OCI-LY3 (cell line): ENCODE data around the gene MYO15A.

Source experiments
- EZH2phosphoT487 ChIP-seq: fragments of 200-600 bp; shearing (Covaris generic); IDR thresholded peaks from 2 replicates; pipeline ENCODE4 v1.6.1; 2018; ENCODE audit warnings: antibody characterized with exemption, mixed run types, low read depth
- TF ChIP-seq, protein P1 (sequence below): fragments of 200-600, 300-600 bp; sonication (generic); IDR thresholded peaks from 2 replicates; pipeline ENCODE4 v1.5.1; 2014; ENCODE audit warnings: antibody characterized with exemption, low read length, low read depth

DNA sequence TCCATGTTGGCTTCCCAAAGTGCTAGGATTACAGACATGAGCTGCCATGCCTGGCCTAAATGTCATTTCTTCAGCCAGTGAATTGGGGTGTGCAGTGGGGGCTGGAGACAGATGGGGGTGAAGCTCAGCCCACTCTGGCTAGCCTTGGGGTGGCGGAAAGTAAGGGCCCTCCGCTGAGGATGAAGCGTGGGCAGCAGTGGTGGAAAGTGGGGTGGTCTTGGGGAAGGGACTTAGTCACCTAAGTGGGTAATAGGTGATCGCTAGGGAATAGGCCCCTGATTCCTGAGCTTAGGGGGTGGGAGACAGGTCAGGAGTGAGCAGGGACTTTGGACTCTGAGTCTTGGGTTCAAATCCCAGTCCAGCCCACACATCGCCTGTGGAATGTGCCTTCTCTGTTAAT, 119.1 kb downstream of the MYO15A start:
- TF ChIP-seq, protein P1, sequence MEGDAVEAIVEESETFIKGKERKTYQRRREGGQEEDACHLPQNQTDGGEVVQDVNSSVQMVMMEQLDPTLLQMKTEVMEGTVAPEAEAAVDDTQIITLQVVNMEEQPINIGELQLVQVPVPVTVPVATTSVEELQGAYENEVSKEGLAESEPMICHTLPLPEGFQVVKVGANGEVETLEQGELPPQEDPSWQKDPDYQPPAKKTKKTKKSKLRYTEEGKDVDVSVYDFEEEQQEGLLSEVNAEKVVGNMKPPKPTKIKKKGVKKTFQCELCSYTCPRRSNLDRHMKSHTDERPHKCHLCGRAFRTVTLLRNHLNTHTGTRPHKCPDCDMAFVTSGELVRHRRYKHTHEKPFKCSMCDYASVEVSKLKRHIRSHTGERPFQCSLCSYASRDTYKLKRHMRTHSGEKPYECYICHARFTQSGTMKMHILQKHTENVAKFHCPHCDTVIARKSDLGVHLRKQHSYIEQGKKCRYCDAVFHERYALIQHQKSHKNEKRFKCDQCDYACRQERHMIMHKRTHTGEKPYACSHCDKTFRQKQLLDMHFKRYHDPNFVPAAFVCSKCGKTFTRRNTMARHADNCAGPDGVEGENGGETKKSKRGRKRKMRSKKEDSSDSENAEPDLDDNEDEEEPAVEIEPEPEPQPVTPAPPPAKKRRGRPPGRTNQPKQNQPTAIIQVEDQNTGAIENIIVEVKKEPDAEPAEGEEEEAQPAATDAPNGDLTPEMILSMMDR = no peak
- no peak for TF ChIP-seq EZH2phosphoT487
